Gastrocnemius medialis (tissue), 4 donors: ENCODE data around the gene AFF3. TPM values are rescaled to one million over a fixed set of nuclear protein-coding genes. Genes with fewer than 3 reads are reported as not detected.

Source experiments
- ATAC-seq, 2 donors: fragments of 150-250 bp; one replicate each; pipeline ENCODE4 v1.9.1; 2016
- DNase-seq, 2 donors: peaks; one replicate each; pipeline ENCODE4 v3.0.0-alpha.2; 2019
- H3K27ac ChIP-seq, 4 donors: fragments of 200-600 bp; sonication (generic); 1 replicate in 1 of 4; 2 replicates in 3 of 4; pipeline ENCODE4 v1.5.1; 2016 to 2018; ENCODE audit warnings: mild to moderate bottlenecking in 2 of 4, moderate library complexity in 1 of 4
- H3K27me3 ChIP-seq, 3 donors: fragments of 200-600 bp; sonication (generic) in 2 of 3; 1 replicate in 1 of 3; 2 replicates in 2 of 3; pipeline versions ENCODE4 v1.5.1 to v1.6.0; 2016 to 2019; ENCODE audit warnings: mild to moderate bottlenecking in 1 of 3, moderate library complexity in 1 of 3
- H3K36me3 ChIP-seq, 2 donors: fragments of 200-600 bp; sonication (generic) in 1 of 2; one replicate each; pipeline ENCODE4 v1.5.1; 2017 to 2018
- H3K4me1 ChIP-seq, 2 donors: fragments of 200-600 bp; sonication (generic) in 1 of 2; one replicate each; pipeline ENCODE4 v1.5.1; 2016 to 2017; ENCODE audit warnings: mild to moderate bottlenecking in 2 of 2
- H3K4me3 ChIP-seq, 4 donors: fragments of 200-600 bp; sonication (generic) in 3 of 4; 1 replicate in 1 of 4; 2 replicates in 3 of 4; pipeline ENCODE4 v1.5.1; 2016 to 2019; ENCODE audit warnings: mild to moderate bottlenecking in 2 of 4
- H3K9me3 ChIP-seq, 3 donors: fragments of 200-600 bp; sonication (generic) in 2 of 3; 1 replicate in 1 of 3; 2 replicates in 2 of 3; pipeline ENCODE4 v1.5.1; 2016 to 2019
- CTCF ChIP-seq, 5 experiments: fragments of 450-650 bp in 3 of 5; fragments of 200-600 bp in 2 of 5; sonication (generic) in 2 of 5; IDR thresholded peaks in 4 of 5; conservative IDR thresholded peaks in 1 of 5; 1 replicate in 4 of 5; 2 replicates in 1 of 5; pipeline ENCODE4 v1.5.1; 2016 to 2019; ENCODE audit warnings: antibody characterized with exemption in 5 of 5, mild to moderate bottlenecking in 3 of 5, moderate library complexity in 3 of 5
- POLR2A ChIP-seq, 2 donors: fragments of 450-650 bp; IDR thresholded peaks; one replicate each; pipeline ENCODE4 v1.6.1; 2017; ENCODE audit warnings: antibody characterized with exemption in 2 of 2, mild to moderate bottlenecking in 2 of 2, moderate library complexity in 2 of 2
- in situ Hi-C, 4 donors: fragments of 200-750 bp; cut with MboI; loops; one replicate each; pipeline versions ENCODE4 v1.15.0 to v1.8.0; 2017; ENCODE audit warnings: low sequenced_read_pairs in 4 of 4
- intact Hi-C: fragments of 100-400 bp; cut with DNase I; formaldehyde crosslinking; loops from one replicate; pipeline ENCODE4 v1.15.1; 2023; ENCODE audit warnings: low total_unique reads
- total RNA-seq, 4 donors: library from RNA; depleted of rRNA; stranded (reverse); fragments of >200 nt; gene quantifications; one replicate each; pipeline versions ENCODE4 v1.1.0 to v1.2.3, GENCODE V29; 2016

The AFF3 gene
- total RNA-seq = under 1 TPM; 0.22 to 0.55 (median 0.47) TPM

- ATAC-seq (no peak), DNase-seq (no peak)
- no peak within 1 kb of the TSS for H3K27ac ChIP-seq
- H3K9me3 ChIP-seq = no peaks in the 10 kb centered on the region
- no peak within 1 kb of the TSS for H3K4me3 ChIP-seq
- TF ChIP-seq POLR2A (IDR thresholded peaks at IDR 0.05) = no peak
- no peak for TF ChIP-seq CTCF (IDR thresholded peaks at IDR 0.05 in 4 of 5, conservative IDR thresholded peaks at IDR 0.05 in 1 of 5)
- no peaks in the 10 kb centered on the region for H3K4me1 ChIP-seq
- in situ Hi-C loops (no loop called here), intact Hi-C loops (no loop called here)
- H3K27me3 ChIP-seq = no peaks in the 10 kb centered on the region
- no peaks in the 10 kb centered on the region for H3K36me3 ChIP-seq
These were observed at the start of gene AFF3 for GRCh38 chr2:100142393-100142792. Gene AFF3, minus strand, starts transcription at chr2:100142590. Its CDS starts 38,136 bp downstream, at chr2:100104454.

GRCh38 chr2:100189387-100189786, 47.0 kb upstream of the AFF3 start:
- DNase-seq (no peak), ATAC-seq (no peak)
- H3K4me1 ChIP-seq = peaks cover 9 to 16% of the 10 kb centered on the region in 2 donors
- TF ChIP-seq CTCF (IDR thresholded peaks at IDR 0.05 in 4 of 5, conservative IDR thresholded peaks at IDR 0.05 in 1 of 5) = no peak
- TF ChIP-seq POLR2A (IDR thresholded peaks at IDR 0.05) = no peak
- in situ Hi-C loops = no loop called here
- intact Hi-C loops = no loop called here
- H3K27me3 ChIP-seq = no peaks in the 10 kb centered on the region
- H3K4me3 ChIP-seq = no peak overlapping the region
- no peak overlapping the region for H3K27ac ChIP-seq
- no peaks in the 10 kb centered on the region for H3K9me3 ChIP-seq
- no peaks in the 10 kb centered on the region for H3K36me3 ChIP-seq

GRCh38 chr2:100188326-100188725, 45.9 kb upstream of the AFF3 start:
- Histone ChIP-seq H3K27me3 (no peaks in the 10 kb centered on the region), H3K27ac (no peak overlapping the region), H3K4me1 (peaks cover 8 to 9% of the 10 kb centered on the region in 2 donors), H3K9me3 (no peaks in the 10 kb centered on the region), H3K4me3 (no peak overlapping the region), H3K36me3 (no peaks in the 10 kb centered on the region)
- in situ Hi-C loops = no loop called here
- TF ChIP-seq CTCF (IDR thresholded peaks at IDR 0.05 in 4 of 5, conservative IDR thresholded peaks at IDR 0.05 in 1 of 5) (no peak), POLR2A (IDR thresholded peaks at IDR 0.05) (no peak)
- intact Hi-C loops = no loop called here
- no peak for ATAC-seq
- DNase-seq = no peak

GRCh38 chr2:100186126-100186525, 43.7 kb upstream of the AFF3 start:
- in situ Hi-C loops = no loop called here
- no peak for TF ChIP-seq CTCF (IDR thresholded peaks at IDR 0.05 in 4 of 5, conservative IDR thresholded peaks at IDR 0.05 in 1 of 5)
- ATAC-seq = no peak
- no peak for DNase-seq
- intact Hi-C loops = no loop called here
- Histone ChIP-seq H3K4me3 (no peak overlapping the region), H3K4me1 (no peaks in the 10 kb centered on the region), H3K27me3 (no peaks in the 10 kb centered on the region), H3K36me3 (no peaks in the 10 kb centered on the region), H3K27ac (no peak overlapping the region), H3K9me3 (no peaks in the 10 kb centered on the region)

GRCh38 chr2:100185516-100185915, 43.1 kb upstream of the AFF3 start:
- Histone ChIP-seq H3K27me3 (no peaks in the 10 kb centered on the region), H3K9me3 (no peaks in the 10 kb centered on the region), H3K36me3 (no peaks in the 10 kb centered on the region), H3K4me3 (no peak overlapping the region), H3K27ac (no peak overlapping the region), H3K4me1 (no peaks in the 10 kb centered on the region)
- ATAC-seq = no peak
- no peak for DNase-seq
- intact Hi-C loops (no loop called here), in situ Hi-C loops (no loop called here)
- TF ChIP-seq CTCF (IDR thresholded peaks at IDR 0.05 in 4 of 5, conservative IDR thresholded peaks at IDR 0.05 in 1 of 5) = no peak
- no peak for TF ChIP-seq POLR2A (IDR thresholded peaks at IDR 0.05)
